Suprapubic skin (tissue), 3 donors: ENCODE data around the gene RASSF4.

Experiments
- EP300 ChIP-seq: sonication (generic); formaldehyde crosslinking; IDR thresholded peaks from one replicate; pipeline ENCODE4 v1.6.1; 2017; ENCODE audit warnings: antibody characterized with exemption
- POLR2A ChIP-seq, 2 donors: fragments of 450-650 bp; IDR thresholded peaks; one replicate each; pipeline ENCODE4 v1.6.1; 2017; ENCODE audit warnings: antibody characterized with exemption in 2 of 2, mild to moderate bottlenecking in 2 of 2, moderate library complexity in 2 of 2
- TF ChIP-seq, protein P1 (sequence below), 2 donors: fragments of 200-600 bp in 1 of 2; fragments of 450-650 bp in 1 of 2; sonication (generic) in 1 of 2; IDR thresholded peaks; one replicate each; pipeline ENCODE4 v1.5.1; 2016 to 2019; ENCODE audit warnings: antibody characterized with exemption in 2 of 2, mild to moderate bottlenecking in 1 of 2, moderate library complexity in 1 of 2

DNA sequence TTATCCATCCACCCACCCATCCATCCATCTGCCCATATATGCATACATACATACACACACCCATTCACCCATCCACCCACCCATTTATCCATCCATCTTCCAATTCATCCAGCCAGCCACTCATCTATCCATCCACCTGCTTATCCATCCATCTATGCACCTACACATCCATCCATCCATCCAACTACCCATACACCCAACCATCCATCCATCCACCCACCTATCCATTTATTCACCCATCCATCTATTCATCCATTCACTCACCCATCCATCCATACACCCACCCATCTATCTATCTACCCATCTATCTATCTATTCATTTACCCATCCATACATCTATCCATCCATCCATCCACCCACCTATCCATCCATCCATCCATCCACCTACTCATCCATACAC lies 31.1 kb upstream of the RASSF4 start:
- TF ChIP-seq, protein P1, sequence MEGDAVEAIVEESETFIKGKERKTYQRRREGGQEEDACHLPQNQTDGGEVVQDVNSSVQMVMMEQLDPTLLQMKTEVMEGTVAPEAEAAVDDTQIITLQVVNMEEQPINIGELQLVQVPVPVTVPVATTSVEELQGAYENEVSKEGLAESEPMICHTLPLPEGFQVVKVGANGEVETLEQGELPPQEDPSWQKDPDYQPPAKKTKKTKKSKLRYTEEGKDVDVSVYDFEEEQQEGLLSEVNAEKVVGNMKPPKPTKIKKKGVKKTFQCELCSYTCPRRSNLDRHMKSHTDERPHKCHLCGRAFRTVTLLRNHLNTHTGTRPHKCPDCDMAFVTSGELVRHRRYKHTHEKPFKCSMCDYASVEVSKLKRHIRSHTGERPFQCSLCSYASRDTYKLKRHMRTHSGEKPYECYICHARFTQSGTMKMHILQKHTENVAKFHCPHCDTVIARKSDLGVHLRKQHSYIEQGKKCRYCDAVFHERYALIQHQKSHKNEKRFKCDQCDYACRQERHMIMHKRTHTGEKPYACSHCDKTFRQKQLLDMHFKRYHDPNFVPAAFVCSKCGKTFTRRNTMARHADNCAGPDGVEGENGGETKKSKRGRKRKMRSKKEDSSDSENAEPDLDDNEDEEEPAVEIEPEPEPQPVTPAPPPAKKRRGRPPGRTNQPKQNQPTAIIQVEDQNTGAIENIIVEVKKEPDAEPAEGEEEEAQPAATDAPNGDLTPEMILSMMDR (IDR thresholded peaks at IDR 0.05), result no peak
- TF ChIP-seq POLR2A (IDR thresholded peaks at IDR 0.05) (no peak), EP300 (no peak)
